ENCODE measurements around the gene PCDHA4.
"Not testable (repeated sequence)": the region's sequence is repeated elsewhere in the genome, so short reads cannot be mapped to it uniquely, and the experiment has no call there.

Gene PCDHA4

DNA sequence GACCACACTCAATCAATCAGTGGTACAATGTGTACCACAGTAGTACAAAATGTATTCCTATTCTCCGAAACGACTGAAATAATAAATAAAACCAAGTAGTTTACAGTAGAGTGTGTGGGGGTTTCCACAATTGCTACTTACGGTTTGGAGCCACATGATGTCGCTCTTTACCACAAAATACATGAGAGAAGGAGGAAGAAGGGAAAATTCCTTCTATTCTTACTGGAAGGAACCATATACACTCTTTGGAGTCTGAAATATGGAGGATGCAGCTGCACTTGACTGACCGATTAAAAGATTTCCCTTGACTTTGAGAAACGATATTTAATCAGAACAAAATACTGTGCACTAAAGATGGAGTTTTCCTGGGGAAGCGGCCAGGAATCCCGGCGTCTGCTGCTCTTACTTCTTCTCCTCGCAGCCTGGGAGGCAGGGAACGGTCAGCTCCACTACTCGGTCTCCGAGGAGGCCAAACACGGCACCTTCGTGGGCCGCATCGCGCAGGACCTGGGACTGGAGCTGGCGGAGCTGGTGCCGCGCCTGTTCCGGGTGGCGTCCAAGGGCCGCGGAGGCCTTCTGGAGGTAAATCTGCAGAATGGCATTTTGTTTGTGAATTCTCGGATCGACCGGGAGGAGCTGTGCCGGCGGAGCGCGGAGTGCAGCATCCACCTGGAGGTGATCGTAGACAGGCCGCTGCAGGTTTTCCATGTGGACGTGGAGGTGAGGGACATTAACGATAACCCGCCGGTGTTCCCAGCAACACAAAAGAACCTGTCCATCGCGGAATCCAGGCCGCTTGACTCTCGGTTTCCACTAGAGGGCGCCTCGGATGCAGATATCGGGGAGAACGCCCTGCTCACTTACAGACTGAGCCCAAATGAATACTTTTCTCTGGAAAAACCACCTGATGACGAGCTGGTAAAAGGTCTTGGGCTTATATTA lies at the start of gene PCDHA4:
TSS of gene PCDHA4 (plus strand) at position 235 of the 942 bp plus-strand sequence.
- no peak for DNase-seq

- DNase-seq, result no peak
These were observed 42.5 kb upstream of the PCDHA4 start for GRCh38 chr5:140764177-140764973.

GRCh38 chr5:140767444-140767843 lies 39.4 kb upstream of the PCDHA4 start:
- no peak for DNase-seq

GRCh38 chr5:140780512-140780911 lies 26.4 kb upstream of the PCDHA4 start:
- DNase-seq, result no peak

GRCh38 chr5:140785905-140786686 lies 20.8 kb upstream of the PCDHA4 start, which contains the start of gene PCDHA1:
PCDHA1 (plus strand) TSS chr5:140786140.
- no peak for DNase-seq

GRCh38 chr5:140787422-140787821 lies 19.4 kb upstream of the PCDHA4 start:
- not testable (repeated sequence) for DNase-seq

GRCh38 chr5:140787849-140788504 lies 18.9 kb upstream of the PCDHA4 start:
- DNase-seq, result not testable (repeated sequence)

- DNase-seq, result no peak
These were observed 15.8 kb upstream of the PCDHA4 start for GRCh38 chr5:140791089-140791488.

DNA sequence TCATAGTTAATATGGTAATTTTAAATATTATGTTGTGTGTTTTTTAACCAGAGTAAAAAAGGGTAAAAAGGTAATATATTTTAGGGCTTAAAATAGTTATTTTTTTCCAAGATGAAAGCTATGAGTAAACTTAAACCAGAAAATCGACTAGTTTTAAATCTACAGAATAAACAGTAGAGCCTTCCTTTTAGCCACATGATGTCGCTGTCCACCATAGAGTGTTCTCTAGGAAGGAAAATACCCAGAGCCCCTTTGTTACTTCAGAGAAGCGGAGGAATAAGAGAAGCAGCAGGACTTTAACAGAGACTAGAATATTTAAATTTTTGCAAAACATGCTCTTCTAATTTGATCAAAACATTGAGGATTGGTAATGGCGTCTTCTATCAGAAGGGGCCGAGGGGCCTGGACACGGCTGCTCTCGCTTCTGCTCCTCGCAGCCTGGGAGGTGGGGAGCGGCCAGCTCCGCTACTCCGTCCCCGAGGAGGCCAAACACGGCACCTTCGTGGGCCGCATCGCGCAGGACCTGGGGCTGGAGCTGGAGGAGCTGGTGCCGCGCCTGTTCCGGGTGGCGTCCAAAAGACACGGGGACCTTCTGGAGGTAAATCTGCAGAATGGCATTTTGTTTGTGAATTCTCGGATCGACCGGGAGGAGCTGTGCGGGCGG lies 12.1 kb upstream of the PCDHA4 start, which contains the start of gene PCDHA2:
TSS of gene PCDHA2 (plus strand) at position 258 of the 664 bp plus-strand sequence.
- peak; percentile 37 to 42 for DNase-seq

- DNase-seq, result peak; percentile 36 to 53
These were observed 11.6 kb upstream of the PCDHA4 start for GRCh38 chr5:140795259-140795641.

- not testable (repeated sequence) for DNase-seq
These were observed 10.7 kb upstream of the PCDHA4 start for GRCh38 chr5:140796072-140796717.

GRCh38 chr5:140796718-140797095 lies 10.2 kb upstream of the PCDHA4 start:
- DNase-seq, result no peak

DNA sequence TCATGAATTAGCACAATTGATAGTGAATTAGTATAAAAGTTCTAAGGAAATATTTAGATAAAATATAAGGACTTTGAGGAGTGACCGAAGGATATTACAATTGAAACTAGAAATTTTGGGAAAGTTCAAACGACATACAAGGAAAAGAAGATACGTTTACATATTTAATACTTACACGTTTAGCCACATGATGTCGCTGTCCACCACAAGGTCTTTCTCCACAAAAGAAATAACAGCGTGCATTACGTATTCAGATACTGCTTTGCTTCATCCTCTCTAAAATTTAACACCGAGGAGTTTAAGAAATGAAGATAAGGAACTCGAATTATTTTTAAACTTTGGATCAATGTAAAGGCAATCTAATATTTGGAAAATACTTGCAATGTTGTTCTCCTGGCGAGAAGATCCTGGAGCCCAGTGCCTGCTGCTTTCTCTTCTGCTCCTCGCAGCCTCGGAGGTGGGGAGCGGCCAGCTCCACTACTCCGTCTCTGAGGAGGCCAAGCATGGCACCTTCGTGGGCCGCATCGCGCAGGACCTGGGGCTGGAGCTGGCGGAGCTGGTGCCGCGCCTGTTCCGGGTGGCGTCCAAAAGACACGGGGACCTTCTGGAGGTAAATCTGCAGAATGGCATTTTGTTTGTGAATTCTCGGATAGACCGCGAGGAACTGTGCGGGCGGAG lies 5.9 kb upstream of the PCDHA4 start, which contains the start of gene PCDHA3:
TSS of gene PCDHA3 (plus strand) at position 242 of the 678 bp plus-strand sequence.
- no peak for DNase-seq

DNA sequence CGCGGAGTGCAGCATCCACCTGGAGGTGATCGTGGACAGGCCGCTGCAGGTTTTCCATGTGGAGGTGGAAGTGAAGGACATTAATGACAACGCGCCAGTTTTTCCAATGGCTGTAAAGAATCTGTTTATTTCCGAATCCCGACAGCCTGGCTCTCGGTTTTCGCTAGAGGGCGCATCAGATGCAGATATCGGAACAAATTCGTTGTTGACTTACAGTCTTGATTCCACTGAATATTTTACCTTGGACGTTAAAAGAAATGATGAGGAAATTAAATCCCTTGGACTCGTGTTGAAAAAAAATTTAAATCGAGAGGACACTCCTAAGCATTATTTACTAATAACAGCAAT lies 5.4 kb upstream of the PCDHA4 start:
- no peak for DNase-seq

- not testable (repeated sequence) for DNase-seq
These were observed 4.5 kb upstream of the PCDHA4 start for GRCh38 chr5:140802381-140802780.

- no peak for DNase-seq
These were observed 4.0 kb upstream of the PCDHA4 start for GRCh38 chr5:140802781-140803271.

DNA sequence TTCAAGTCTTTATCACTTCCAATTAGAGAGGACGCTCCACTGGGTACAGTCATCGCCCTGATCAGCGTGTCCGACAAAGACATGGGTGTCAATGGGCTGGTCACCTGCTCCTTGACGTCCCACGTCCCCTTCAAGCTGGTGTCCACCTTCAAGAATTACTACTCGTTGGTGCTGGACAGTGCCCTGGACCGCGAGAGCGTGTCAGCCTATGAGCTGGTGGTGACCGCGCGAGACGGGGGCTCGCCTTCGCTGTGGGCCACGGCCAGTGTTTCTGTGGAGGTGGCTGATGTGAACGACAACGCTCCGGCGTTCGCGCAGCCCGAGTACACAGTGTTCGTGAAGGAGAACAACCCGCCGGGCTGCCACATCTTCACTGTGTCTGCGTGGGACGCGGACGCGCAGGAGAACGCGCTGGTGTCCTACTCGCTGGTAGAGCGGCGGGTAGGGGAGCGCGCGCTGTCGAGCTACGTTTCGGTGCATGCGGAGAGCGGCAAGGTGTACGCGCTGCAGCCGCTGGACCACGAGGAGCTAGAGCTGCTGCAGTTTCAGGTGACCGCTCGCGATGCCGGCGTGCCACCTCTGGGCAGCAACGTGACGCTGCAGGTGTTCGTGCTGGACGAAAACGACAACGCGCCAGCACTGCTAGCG lies 1.5 kb downstream of the PCDHA4 start:
- DNase-seq, result not testable (repeated sequence)

DNA sequence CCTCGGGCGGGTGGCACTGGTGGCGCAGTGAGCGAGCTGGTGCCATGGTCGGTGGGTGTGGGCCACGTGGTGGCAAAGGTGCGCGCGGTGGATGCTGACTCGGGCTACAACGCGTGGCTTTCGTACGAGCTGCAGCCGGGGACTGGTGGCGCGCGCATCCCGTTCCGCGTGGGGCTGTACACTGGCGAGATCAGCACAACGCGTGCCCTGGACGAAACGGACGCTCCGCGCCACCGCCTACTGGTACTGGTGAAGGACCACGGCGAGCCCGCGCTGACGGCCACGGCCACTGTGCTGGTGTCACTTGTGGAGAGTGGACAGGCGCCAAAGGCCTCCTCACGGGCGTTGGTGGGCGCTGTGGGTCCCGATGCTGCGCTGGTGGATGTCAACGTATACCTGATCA lies 2.0 kb downstream of the PCDHA4 start:
- no peak for DNase-seq

- no peak for DNase-seq
These were observed 14.8 kb downstream of the PCDHA4 start, which contains the start of gene PCDHA5 for GRCh38 chr5:140821375-140822280. PCDHA5 (plus strand) TSS chr5:140821613.
